B cell (primary cell): ENCODE results near the gene KRTAP4-5. TPM values are rescaled to one million over a fixed set of nuclear protein-coding genes. Genes with fewer than 3 reads are reported as not detected.
"Not testable (repeated sequence)": the region's sequence is repeated elsewhere in the genome, so short reads cannot be mapped to it uniquely, and the experiment has no call there.

ENCODE experiments used
- ATAC-seq: fragments of 200-7000 bp; cut with Tn5 transposase; one replicate; pipeline ENCODE4 v1.10.0; 2021; ENCODE audit warnings: low read depth, mild to moderate bottlenecking, moderate number of reproducible peaks, moderate library complexity
- CTCF ChIA-PET: fragments of 350-600 bp; sonication (Branson Sonifier 250); formaldehyde crosslinking; loops from one replicate; lab custom pipeline; 2021; ENCODE audit warnings: antibody characterized with exemption, inconsistent platforms; lab: Charles Lee
- POLR2A ChIA-PET: fragments of 350-600 bp; sonication (Branson Sonifier 250); formaldehyde crosslinking; loops from one replicate; lab custom pipeline; 2021; ENCODE audit warnings: antibody characterized with exemption; lab: Charles Lee
- DNase-seq: peaks from one replicate; pipeline ENCODE4 v3.0.0; 2013
- H2AFZ ChIP-seq: 2 replicates; pipeline ENCODE4 v1.6.1; 2012; ENCODE audit warnings: mild to moderate bottlenecking, low read depth, low read length; ENCODE audit not compliant: insufficient read depth, poor library complexity, severe bottlenecking
- H3K27ac ChIP-seq, 2 donors: 1 replicate in 1 of 2; 2 replicates in 1 of 2; pipeline ENCODE4 v1.5.1; 2012 to 2013; ENCODE audit warnings: low read length in 2 of 2, mild to moderate bottlenecking in 2 of 2, moderate library complexity in 1 of 2
- H3K27me3 ChIP-seq, 4 experiments: fragments of 200-600 bp in 1 of 4; sonication (generic) in 1 of 4; replicated peaks in 1 of 4; 1 replicate in 2 of 4; 2 replicates in 2 of 4; pipeline versions ENCODE4 v1.6.1 to v1.7.0; 2013 to 2016; ENCODE audit warnings: low read length in 3 of 4, mild to moderate bottlenecking in 2 of 4, mixed read lengths in 1 of 4, moderate library complexity in 1 of 4; ENCODE audit not compliant: insufficient read depth in 4 of 4, control insufficient read depth in 3 of 4; ENCODE audit errors: control extremely low read depth in 1 of 4
- H3K36me3 ChIP-seq, 2 experiments: replicated peaks in 1 of 2; 1 replicate in 1 of 2; 2 replicates in 1 of 2; pipeline versions ENCODE4 v1.6.1 to v1.7.1; 2013; ENCODE audit warnings: low read length in 1 of 2; ENCODE audit not compliant: insufficient read depth in 2 of 2, control insufficient read depth in 1 of 2; ENCODE audit errors: control extremely low read depth in 1 of 2, extremely low read depth in 1 of 2
- H3K4me1 ChIP-seq, 2 donors: fragments of 200-600 bp in 1 of 2; sonication (generic) in 1 of 2; 1 replicate in 1 of 2; 2 replicates in 1 of 2; pipeline versions ENCODE4 v1.5.1 to v1.6.1; 2013 to 2017; ENCODE audit warnings: low read length in 2 of 2; ENCODE audit not compliant: control insufficient read depth in 2 of 2, insufficient read depth in 2 of 2
- H3K4me2 ChIP-seq: replicated peaks from 2 replicates; pipeline ENCODE3; 2012; ENCODE audit warnings: mild to moderate bottlenecking, low read depth, low read length; ENCODE audit not compliant: poor library complexity, severe bottlenecking
- H3K4me3 ChIP-seq, 5 experiments: fragments of 200-600 bp in 1 of 5; sonication (generic) in 1 of 5; 1 replicate in 3 of 5; 2 replicates in 2 of 5; pipeline versions ENCODE4 v1.5.1 to v1.7.0; 2011 to 2016; ENCODE audit warnings: low read length in 4 of 5, mild to moderate bottlenecking in 4 of 5, low read depth in 2 of 5, control low read depth in 1 of 5, moderate library complexity in 1 of 5; ENCODE audit not compliant: insufficient read depth in 1 of 5; ENCODE audit errors: control extremely low read depth in 1 of 5, extremely low read depth in 1 of 5
- H3K79me2 ChIP-seq: fragments of 200-600 bp; sonication (generic); one replicate; pipeline ENCODE4 v1.6.0; 2016; ENCODE audit warnings: low read length; ENCODE audit not compliant: control insufficient read depth, insufficient read depth
- H3K9ac ChIP-seq: fragments of 200-600 bp; sonication (generic); 2 replicates; pipeline ENCODE4 v1.6.1; 2017; ENCODE audit warnings: mild to moderate bottlenecking, low read length, moderate library complexity
- H3K9me3 ChIP-seq, 3 donors: one replicate each; pipeline versions ENCODE4 v1.6.1 to v1.7.1; 2013; ENCODE audit warnings: low read length in 2 of 3; ENCODE audit not compliant: control insufficient read depth in 2 of 3, insufficient read depth in 1 of 3; ENCODE audit errors: control extremely low read depth in 1 of 3
- H4K20me1 ChIP-seq: 2 replicates; pipeline ENCODE4 v1.6.0; 2012; ENCODE audit warnings: mild to moderate bottlenecking, low read length; ENCODE audit not compliant: insufficient read depth, control insufficient read depth, poor library complexity, severe bottlenecking
- H3K27ac Mint-ChIP-seq: one replicate; pipeline ENCODE4 v1.8.0; 2021; ENCODE audit warnings: mixed read lengths
- H3K27me3 Mint-ChIP-seq: one replicate; pipeline ENCODE4 v1.8.0; 2021; ENCODE audit warnings: mixed read lengths
- H3K4me1 Mint-ChIP-seq: one replicate; pipeline ENCODE4 v1.8.0; 2021; ENCODE audit warnings: mixed read lengths
- H3K4me3 Mint-ChIP-seq: one replicate; pipeline ENCODE4 v1.8.0; 2021; ENCODE audit warnings: mixed read lengths
- H3K9me3 Mint-ChIP-seq: one replicate; pipeline ENCODE4 v1.8.0; 2022; ENCODE audit warnings: mixed read lengths; ENCODE audit not compliant: insufficient read depth
- CTCF ChIP-seq: fragments of 200-600 bp; IDR thresholded peaks from one replicate; pipeline ENCODE4 v1.8.0; 2022; ENCODE audit warnings: antibody characterized with exemption, mild to moderate bottlenecking
- EZH2 ChIP-seq: IDR thresholded peaks from 2 replicates; pipeline ENCODE4 v1.6.1; 2012; ENCODE audit warnings: borderline replicate concordance, low read depth, mild to moderate bottlenecking, moderate library complexity, low read length; ENCODE audit not compliant: insufficient read depth, poor library complexity, severe bottlenecking
- WGBS: methylation state at CpG from one replicate; pipeline ENCODE4 v1.1.5; 2013; ENCODE audit warnings: missing lambda C conversion rate; ENCODE audit not compliant: insufficient coverage; 5-methylcytosine and 5-hydroxymethylcytosine counted together
- intact Hi-C: fragments of 100-400 bp; cut with micrococcal nuclease; formaldehyde crosslinking; loops from one replicate; pipeline ENCODE4 v1.10.0; 2022
- polyA plus RNA-seq: library from polyadenylated mRNA; depleted of rRNA; stranded (reverse); fragments of >200 nt; gene quantifications from 2 replicates; pipeline ENCODE4 v1.2.3, GENCODE V29; 2012
- total RNA-seq, 2 donors: library from RNA; stranded (reverse); fragments of 120-200 nt in 1 of 2; gene quantifications; 1 replicate in 1 of 2; 2 replicates in 1 of 2; pipeline versions ENCODE4 v1.2.3 to v1.2.4, GENCODE V29; 2013 to 2022

Gene KRTAP4-5
- total and polyA plus RNA-seq, 2 donors (not counting 1 experiment from before 2014, with no cell fraction given): not detected

GRCh38 chr17:41125064-41125463 is 24.6 kb downstream of the KRTAP4-5 start:
- Mint-ChIP-seq H3K9me3 (no peaks in the 10 kb centered on the region), H3K27me3 (peaks cover 11% of the 10 kb centered on the region), H3K4me1 (peaks cover 13% of the 10 kb centered on the region), H3K27ac (no peak overlapping the region), H3K4me3 (no peak overlapping the region)
- no CpG with 5 or more reads among the region's 2 CpGs for WGBS
- CTCF ChIA-PET: no interaction called here
- no peaks in the 10 kb centered on the region for H3K36me3 ChIP-seq
- H3K27me3 ChIP-seq: no peaks in the 10 kb centered on the region
- ATAC-seq (no peak), DNase-seq (no peak)
- POLR2A ChIA-PET: no interaction called here
- H3K4me2 ChIP-seq: no peak overlapping the region
- no peak overlapping the region for H3K9ac ChIP-seq
- intact Hi-C loops: no loop called here
- H2AFZ ChIP-seq: no peak overlapping the region
- H3K27ac ChIP-seq: no peak overlapping the region
- H3K4me1 ChIP-seq: peaks cover 31 to 32% of the 10 kb centered on the region in 2 donors
- no peak overlapping the region for H3K4me3 ChIP-seq
- TF ChIP-seq EZH2: no peak
- TF ChIP-seq CTCF: no peak
- H3K79me2 ChIP-seq: no peaks in the 10 kb centered on the region
- H3K9me3 ChIP-seq: peaks cover 0 to 5% (median 3%) of the 10 kb centered on the region in 3 donors
- no peaks in the 10 kb centered on the region for H4K20me1 ChIP-seq

- H3K27me3 ChIP-seq, ATAC-seq, DNase-seq, H3K36me3 ChIP-seq, H3K79me2 ChIP-seq, CTCF ChIA-PET, H3K9me3 Mint-ChIP-seq, H3K9ac ChIP-seq, H3K9me3 ChIP-seq, H3K27ac Mint-ChIP-seq, POLR2A ChIA-PET, H4K20me1 ChIP-seq, H2AFZ ChIP-seq: not testable (repeated sequence)
- WGBS: 90% methylated on average over 2 of the region's 3 CpGs
- H3K4me3 ChIP-seq: peak within 1 kb of the TSS in 1 of 5 experiments; percentile 13
- intact Hi-C loops: loop anchor here (5.0 kb wide), 1 partner anchor 183 kb away; the partner anchor contains the start of gene KRTAP16-1
- Mint-ChIP-seq H3K4me3 (peak within 1 kb of the TSS; percentile 24), H3K4me1 (peaks cover 18% of the 10 kb centered on the region), H3K27me3 (peaks cover 13% of the 10 kb centered on the region)
- H3K27ac ChIP-seq: peak within 1 kb of the TSS in 1 of 2 donors; percentile 25
- peak within 1 kb of the TSS; percentile 3 for H3K4me2 ChIP-seq
- H3K4me1 ChIP-seq: peaks cover 37 to 41% of the 10 kb centered on the region in 2 donors
These were observed 25.6 kb downstream of the KRTAP4-5 start, which contains the start of gene KRTAP4-12 for GRCh38 chr17:41123991-41124371. Gene KRTAP4-12 (minus strand): TSS chr17:41124182. CDS start chr17:41124122, 60 bp downstream.

DNA sequence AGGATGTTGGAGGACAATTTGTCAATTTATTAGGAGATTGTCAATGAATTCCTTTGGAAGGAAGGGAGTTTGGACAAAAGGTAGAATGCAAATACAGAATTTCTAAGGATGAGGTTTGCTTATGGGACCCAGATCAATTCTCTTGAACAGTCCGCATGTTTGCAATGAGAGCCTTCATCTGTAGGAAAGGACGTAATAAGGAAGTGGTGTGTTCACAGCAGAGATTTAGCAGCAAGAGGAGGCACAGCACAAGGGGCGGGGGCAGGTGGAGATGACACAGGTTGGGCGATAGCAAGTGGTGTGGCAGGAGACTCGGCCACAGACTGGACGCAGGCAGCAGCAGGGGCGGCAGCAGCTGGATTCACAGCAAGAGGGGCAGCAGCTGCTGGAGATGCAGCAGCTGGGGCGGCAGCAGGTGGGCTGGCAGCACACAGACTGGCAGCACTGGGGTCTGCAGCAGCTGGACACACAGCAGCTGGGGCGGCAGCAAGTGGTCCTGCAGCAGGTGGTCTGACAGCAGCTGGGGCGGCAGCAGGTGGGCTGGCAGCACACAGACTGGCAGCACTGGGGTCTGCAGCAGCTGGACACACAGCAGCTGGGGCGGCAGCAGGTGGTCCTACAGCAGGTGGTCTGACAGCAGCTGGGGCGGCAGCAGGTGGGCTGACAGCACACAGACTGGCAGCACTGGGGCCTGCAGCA is 26.2 kb downstream of the KRTAP4-5 start:
- H3K4me1 Mint-ChIP-seq: peaks cover 22% of the 10 kb centered on the region
- POLR2A ChIA-PET: not testable (repeated sequence)

More for the DNA sequence above, 26.2 kb downstream of the KRTAP4-5 start:
- H3K36me3 ChIP-seq, CTCF ChIA-PET, DNase-seq, H2AFZ ChIP-seq, H3K9me3 ChIP-seq, H4K20me1 ChIP-seq, H3K79me2 ChIP-seq, H3K9ac ChIP-seq, H3K27me3 ChIP-seq, H3K27ac Mint-ChIP-seq, ATAC-seq, H3K9me3 Mint-ChIP-seq: not testable (repeated sequence)
- Histone ChIP-seq H3K4me2 (peak overlapping the region; percentile 3), H3K27ac (peak overlapping the region in 1 of 2 donors; percentile 25), H3K4me1 (peaks cover 43 to 46% of the 10 kb centered on the region in 2 donors), H3K4me3 (peak overlapping the region in 1 of 5 experiments; percentile 13)
- peak overlapping the region; percentile 24 for H3K4me3 Mint-ChIP-seq
- intact Hi-C loops: loop anchor here (5.0 kb wide), 1 partner anchor 184 kb away; the partner anchor contains the start of gene KRTAP16-1
- H3K27me3 Mint-ChIP-seq: peaks cover 13% of the 10 kb centered on the region
- 77% methylated on average over 12 of the region's 12 CpGs for WGBS
